ENCODE results near the gene ZNHIT2.

The ZNHIT2 gene

GRCh38 chr11:65136515-65137096 is 19.1 kb upstream of the ZNHIT2 start:
- no peak overlapping the region for H2BK15ac ChIP-seq (ENCODE audit: low read depth, poor library complexity, severe bottlenecking)
- H3K27me3 ChIP-seq (ENCODE audit: control insufficient read depth in 1 of 2, insufficient read depth in 1 of 2, low read length in 2 of 2): peaks cover 0 to 5% of the 10 kb centered on the region in 2 experiments
- H3K4me1 ChIP-seq (ENCODE audit: control insufficient read depth, insufficient read depth, low read depth, low read length): peaks cover 23% of the 10 kb centered on the region
- no peak overlapping the region for H2AFZ ChIP-seq (ENCODE audit: low read depth, low read length)
- no peak overlapping the region for H3K4ac ChIP-seq (ENCODE audit: low read depth in 1 of 2, low read length in 2 of 2)
- H3K14ac ChIP-seq (ENCODE audit: low read length in 2 of 2): no peak overlapping the region
- H4K8ac ChIP-seq (ENCODE audit: low read length): no peak overlapping the region
- no peak for DNase-seq
- WGBS: 86% methylated on average over 15 of the region's 15 CpGs
- no peak overlapping the region for H3K23ac ChIP-seq (ENCODE audit: low read length in 2 of 2)
- H3K9ac ChIP-seq (ENCODE audit: low read length): no peak overlapping the region
- H3K79me1 ChIP-seq (replicated peaks; ENCODE audit: low read length, poor library complexity, severe bottlenecking): peaks cover 8% of the 10 kb centered on the region
- no peak overlapping the region for H3K4me3 ChIP-seq (ENCODE audit: insufficient read depth in 1 of 2, low read depth in 1 of 2, low read length in 2 of 2)
- H3K4me2 ChIP-seq (ENCODE audit: low read length, poor library complexity, severe bottlenecking): no peak overlapping the region
- peaks cover 12 to 15% of the 10 kb centered on the region in 2 experiments for H3K36me3 ChIP-seq (ENCODE audit: control insufficient read depth in 1 of 2, insufficient read depth in 2 of 2, low read depth in 1 of 2, low read length in 2 of 2)
- peak overlapping the region in 1 of 2 experiments; percentile 35 for H2BK12ac ChIP-seq (ENCODE audit: low read length in 2 of 2)
- H3K9me3 ChIP-seq (ENCODE audit: control insufficient read depth, low read length): no peaks in the 10 kb centered on the region
- no peak overlapping the region for H3K27ac ChIP-seq (ENCODE audit: low read length, poor library complexity, severe bottlenecking)
- no peak overlapping the region for H3K18ac ChIP-seq (ENCODE audit: low read depth in 1 of 2, low read length in 2 of 2)
- H2AK5ac ChIP-seq (ENCODE audit: low read length, severe bottlenecking): no peak overlapping the region
- H2BK120ac ChIP-seq (ENCODE audit: low read depth, low read length): no peak overlapping the region
- H2BK5ac ChIP-seq (ENCODE audit: low read depth, low read length, poor library complexity, severe bottlenecking): no peak overlapping the region
- no peak overlapping the region for H4K91ac ChIP-seq (ENCODE audit: low read length)

- peaks cover 22 to 24% of the 10 kb centered on the region in 2 experiments for H3K36me3 ChIP-seq (ENCODE audit: control insufficient read depth in 1 of 2, insufficient read depth in 2 of 2, low read depth in 1 of 2, low read length in 2 of 2)
- H3K4me3 ChIP-seq (ENCODE audit: insufficient read depth in 1 of 2, low read depth in 1 of 2, low read length in 2 of 2): peak overlapping the region in 1 of 2 experiments; percentile 93
- H3K14ac ChIP-seq (ENCODE audit: low read length in 2 of 2): no peak overlapping the region
- H2AK5ac ChIP-seq (ENCODE audit: low read length, severe bottlenecking): no peak overlapping the region
- no peaks in the 10 kb centered on the region for H3K9me3 ChIP-seq (ENCODE audit: control insufficient read depth, low read length)
- DNase-seq: no peak
- no peak overlapping the region for H4K91ac ChIP-seq (ENCODE audit: low read length)
- no peak overlapping the region for H3K18ac ChIP-seq (ENCODE audit: low read depth in 1 of 2, low read length in 2 of 2)
- H3K27ac ChIP-seq (ENCODE audit: low read length, poor library complexity, severe bottlenecking): no peak overlapping the region
- H4K8ac ChIP-seq (ENCODE audit: low read length): peak overlapping the region; percentile 93
- H3K4me2 ChIP-seq (ENCODE audit: low read length, poor library complexity, severe bottlenecking): peak overlapping the region; percentile 91
- H2AFZ ChIP-seq (ENCODE audit: low read depth, low read length): no peak overlapping the region
- no peak overlapping the region for H2BK120ac ChIP-seq (ENCODE audit: low read depth, low read length)
- WGBS: 63% methylated on average over 11 of the region's 11 CpGs
- peak overlapping the region; percentile 99 for H3K9ac ChIP-seq (ENCODE audit: low read length)
- no peak overlapping the region for H2BK15ac ChIP-seq (ENCODE audit: low read depth, poor library complexity, severe bottlenecking)
- H2BK12ac ChIP-seq (ENCODE audit: low read length in 2 of 2): no peak overlapping the region
- peaks cover 23% of the 10 kb centered on the region for H3K4me1 ChIP-seq (ENCODE audit: control insufficient read depth, insufficient read depth, low read depth, low read length)
- H3K79me1 ChIP-seq (replicated peaks; ENCODE audit: low read length, poor library complexity, severe bottlenecking): peaks cover 14% of the 10 kb centered on the region
- no peaks in the 10 kb centered on the region for H3K27me3 ChIP-seq (ENCODE audit: control insufficient read depth in 1 of 2, insufficient read depth in 1 of 2, low read length in 2 of 2)
- no peak overlapping the region for H3K4ac ChIP-seq (ENCODE audit: low read depth in 1 of 2, low read length in 2 of 2)
- no peak overlapping the region for H3K23ac ChIP-seq (ENCODE audit: low read length in 2 of 2)
- H2BK5ac ChIP-seq (ENCODE audit: low read depth, low read length, poor library complexity, severe bottlenecking): no peak overlapping the region
Observed at GRCh38 chr11:65135633-65136145, 18.2 kb upstream of the ZNHIT2 start.

GRCh38 chr11:65134952-65135632 is 17.6 kb upstream of the ZNHIT2 start:
- H3K4me1 ChIP-seq (ENCODE audit: control insufficient read depth, insufficient read depth, low read depth, low read length): peaks cover 23% of the 10 kb centered on the region
- peak overlapping the region; percentile 13 to 88 for H3K18ac ChIP-seq (ENCODE audit: low read depth in 1 of 2, low read length in 2 of 2)
- peak overlapping the region; percentile 16 for H2AFZ ChIP-seq (ENCODE audit: low read depth, low read length)
- peak overlapping the region; percentile 99 for H3K9ac ChIP-seq (ENCODE audit: low read length)
- no peaks in the 10 kb centered on the region for H3K27me3 ChIP-seq (ENCODE audit: control insufficient read depth in 1 of 2, insufficient read depth in 1 of 2, low read length in 2 of 2)
- H3K9me3 ChIP-seq (ENCODE audit: control insufficient read depth, low read length): no peaks in the 10 kb centered on the region
- no peak overlapping the region for H3K23ac ChIP-seq (ENCODE audit: low read length in 2 of 2)
- whole genome bisulfite sequencing: 6% methylated on average over 24 of the region's 24 CpGs
- peak overlapping the region; percentile 94 for H3K27ac ChIP-seq (ENCODE audit: low read length, poor library complexity, severe bottlenecking)
- no peak overlapping the region for H2BK120ac ChIP-seq (ENCODE audit: low read depth, low read length)
- H3K79me1 ChIP-seq (replicated peaks; ENCODE audit: low read length, poor library complexity, severe bottlenecking): peaks cover 16% of the 10 kb centered on the region
- peak overlapping the region; percentile 48 to 93 for H3K4me3 ChIP-seq (ENCODE audit: insufficient read depth in 1 of 2, low read depth in 1 of 2, low read length in 2 of 2)
- H2BK12ac ChIP-seq (ENCODE audit: low read length in 2 of 2): peak overlapping the region in 1 of 2 experiments; percentile 7
- peak overlapping the region; percentile 9 for H2AK5ac ChIP-seq (ENCODE audit: low read length, severe bottlenecking)
- H3K4ac ChIP-seq (ENCODE audit: low read depth in 1 of 2, low read length in 2 of 2): peak overlapping the region; percentile 72 to 78
- peaks cover 28 to 29% of the 10 kb centered on the region in 2 experiments for H3K36me3 ChIP-seq (ENCODE audit: control insufficient read depth in 1 of 2, insufficient read depth in 2 of 2, low read depth in 1 of 2, low read length in 2 of 2)
- H4K8ac ChIP-seq (ENCODE audit: low read length): peak overlapping the region; percentile 93
- H2BK5ac ChIP-seq (ENCODE audit: low read depth, low read length, poor library complexity, severe bottlenecking): peak overlapping the region; percentile 92
- H3K4me2 ChIP-seq (ENCODE audit: low read length, poor library complexity, severe bottlenecking): peak overlapping the region; percentile 91
- H2BK15ac ChIP-seq (ENCODE audit: low read depth, poor library complexity, severe bottlenecking): no peak overlapping the region
- peak overlapping the region in 1 of 2 experiments; percentile 12 for H3K14ac ChIP-seq (ENCODE audit: low read length in 2 of 2)
- peak overlapping the region; percentile 76 for H4K91ac ChIP-seq (ENCODE audit: low read length)
- DNase-seq: peak; percentile 98

Data from mesenchymal stem cell (in vitro differentiated cells and primary cell).